HG02970 (cell line): Measurements from ENCODE around the gene RHOF.
A peak's percentile ranks its signal among the peaks of the same experiment; 100 is the strongest.

Source experiments
- ATAC-seq: cut with Tn5 transposase; IDR thresholded peaks from one replicate; pipeline ENCODE4 v1.9.1; 2021; ENCODE audit warnings: mild to moderate bottlenecking, moderate library complexity, moderate number of reproducible peaks; ENCODE audit not compliant: unreplicated experiment, low FRiP score

RHOF gene

GRCh38 chr12:121793440-121793837, at the start of gene RHOF:
TSS of gene RHOF (minus strand) at chr12:121793688. CDS start at chr12:121793633, 55 bp downstream.
- peak; percentile 18 for ATAC-seq

GRCh38 chr12:121839993-121840761, 46.7 kb upstream of the RHOF start:
- peak; percentile 9 for ATAC-seq

- peak; percentile 95 for ATAC-seq
Observed at GRCh38 chr12:121839106-121839992, 45.9 kb upstream of the RHOF start.

- no peak for ATAC-seq
Observed at GRCh38 chr12:121838126-121838525, 44.6 kb upstream of the RHOF start.

GRCh38 chr12:121837680-121838079, 44.2 kb upstream of the RHOF start:
- no peak for ATAC-seq

GRCh38 chr12:121831571-121832245, 38.2 kb upstream of the RHOF start:
- ATAC-seq: no peak

- ATAC-seq: no peak
Observed at GRCh38 chr12:121830588-121831265, 37.2 kb upstream of the RHOF start.

GRCh38 chr12:121830134-121830533, 36.6 kb upstream of the RHOF start:
- ATAC-seq: no peak

- ATAC-seq: no peak
Observed at GRCh38 chr12:121829250-121829918, 35.9 kb upstream of the RHOF start.

GRCh38 chr12:121828826-121829225, 35.3 kb upstream of the RHOF start:
- ATAC-seq: no peak

- no peak for ATAC-seq
Observed at GRCh38 chr12:121828306-121828705, 34.8 kb upstream of the RHOF start.

- ATAC-seq: no peak
Observed at GRCh38 chr12:121827351-121828099, 34.0 kb upstream of the RHOF start.

- no peak for ATAC-seq
Observed at GRCh38 chr12:121826318-121827150, 33.0 kb upstream of the RHOF start.

GRCh38 chr12:121825041-121825523, 31.6 kb upstream of the RHOF start:
- ATAC-seq: no peak

- no peak for ATAC-seq
Observed at GRCh38 chr12:121823727-121824115, 30.2 kb upstream of the RHOF start.

- no peak for ATAC-seq
Observed at GRCh38 chr12:121823101-121823726, 29.7 kb upstream of the RHOF start.

- ATAC-seq: no peak
Observed at GRCh38 chr12:121822393-121823100, 29.1 kb upstream of the RHOF start.
